Erythroblast (primary cell): ENCODE data around the gene PRKAR1A.

Source experiments
- GATA1 ChIP-seq: IDR thresholded peaks from 2 replicates; pipeline ENCODE4 v1.6.1; 2011; ENCODE audit warnings: low read depth, mild to moderate bottlenecking, control low read depth, low read length, moderate library complexity
- POLR2A ChIP-seq: IDR thresholded peaks from 2 replicates; pipeline ENCODE4 v1.6.1; 2011; ENCODE audit warnings: mild to moderate bottlenecking, low read length

- TF ChIP-seq POLR2A: no peak
- no peak for TF ChIP-seq GATA1
Measured at GRCh38 chr17:68542698-68543463, 30.7 kb downstream of the PRKAR1A start.
